IPS DF 19.7 (cell line): ENCODE results near the gene TRAF3IP3.

Experiments
- DNase-seq: peaks from one replicate; pipeline ENCODE4 v3.0.0-alpha.2; 2013; ENCODE audit warnings: low read depth, low spot score

TRAF3IP3 gene, protein sequence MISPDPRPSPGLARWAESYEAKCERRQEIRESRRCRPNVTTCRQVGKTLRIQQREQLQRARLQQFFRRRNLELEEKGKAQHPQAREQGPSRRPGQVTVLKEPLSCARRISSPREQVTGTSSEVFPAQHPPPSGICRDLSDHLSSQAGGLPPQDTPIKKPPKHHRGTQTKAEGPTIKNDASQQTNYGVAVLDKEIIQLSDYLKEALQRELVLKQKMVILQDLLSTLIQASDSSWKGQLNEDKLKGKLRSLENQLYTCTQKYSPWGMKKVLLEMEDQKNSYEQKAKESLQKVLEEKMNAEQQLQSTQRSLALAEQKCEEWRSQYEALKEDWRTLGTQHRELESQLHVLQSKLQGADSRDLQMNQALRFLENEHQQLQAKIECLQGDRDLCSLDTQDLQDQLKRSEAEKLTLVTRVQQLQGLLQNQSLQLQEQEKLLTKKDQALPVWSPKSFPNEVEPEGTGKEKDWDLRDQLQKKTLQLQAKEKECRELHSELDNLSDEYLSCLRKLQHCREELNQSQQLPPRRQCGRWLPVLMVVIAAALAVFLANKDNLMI

GRCh38 chr1:209755926-209756614 lies at the start of gene TRAF3IP3:
TSS of gene TRAF3IP3 (plus strand) at chr1:209756053. CDS start at chr1:209760040, 3,987 bp downstream.
- DNase-seq: no peak

GRCh38 chr1:209706622-209707021 lies 49.2 kb upstream of the TRAF3IP3 start:
- DNase-seq: no peak

DNA sequence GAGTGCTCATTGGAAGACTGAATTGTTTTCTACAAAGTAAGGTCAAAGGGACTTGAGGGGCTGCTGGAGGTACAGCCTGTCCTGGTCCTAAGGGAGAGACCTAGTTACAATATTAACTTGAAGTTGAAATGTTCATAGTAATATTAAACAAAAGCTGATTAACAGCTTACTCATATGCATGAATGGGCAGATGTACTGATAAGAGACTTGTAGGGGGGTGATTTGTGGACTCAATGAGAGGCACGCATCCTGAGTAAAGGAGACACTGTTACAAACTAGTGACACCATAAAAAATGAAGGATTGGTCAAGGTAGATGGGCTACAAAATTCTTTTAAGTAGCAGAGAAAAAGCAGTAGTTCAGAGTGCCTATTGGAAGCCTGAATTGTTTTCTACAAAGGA lies 48.5 kb upstream of the TRAF3IP3 start:
- no peak for DNase-seq

- DNase-seq: no peak
Observed at GRCh38 chr1:209708297-209708696, 47.6 kb upstream of the TRAF3IP3 start.

DNA sequence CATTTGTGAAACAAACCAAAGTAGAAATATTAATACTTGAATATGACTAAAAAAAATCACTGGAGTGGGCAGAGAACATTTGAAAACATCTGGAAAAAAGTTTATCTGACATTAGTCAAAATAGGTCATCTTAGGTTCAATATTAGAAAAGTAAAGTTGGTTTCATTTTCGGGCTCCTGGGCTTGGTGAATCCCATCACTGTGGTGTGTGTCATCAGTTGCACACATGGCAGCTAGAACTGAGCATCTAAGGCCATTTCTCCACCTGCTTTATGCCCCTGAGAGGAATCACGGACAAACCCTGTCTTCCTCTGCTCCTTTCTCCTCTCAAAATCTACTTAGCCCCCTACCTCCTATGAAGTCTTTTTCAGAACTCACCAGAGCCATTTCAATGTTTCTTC lies 45.8 kb upstream of the TRAF3IP3 start:
- no peak for DNase-seq

DNA sequence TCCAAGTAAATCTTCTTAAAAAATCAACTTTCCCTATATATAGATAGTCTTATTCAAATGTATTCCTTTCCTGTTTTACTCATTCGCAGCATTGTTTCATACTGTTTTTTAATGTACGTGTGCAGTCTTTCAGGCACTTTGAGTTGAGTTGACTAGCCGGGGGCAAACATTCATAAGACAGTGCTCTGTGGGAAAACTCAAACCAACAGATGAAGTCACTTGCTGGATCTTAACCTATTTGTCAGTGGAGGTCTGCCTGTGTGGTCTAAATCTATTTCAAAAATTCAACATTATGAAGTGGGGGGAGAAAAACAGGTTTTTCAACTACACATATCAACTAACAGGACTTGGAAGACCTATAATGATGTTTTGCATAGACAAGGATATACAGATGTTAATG lies 45.0 kb upstream of the TRAF3IP3 start:
- no peak for DNase-seq

DNA sequence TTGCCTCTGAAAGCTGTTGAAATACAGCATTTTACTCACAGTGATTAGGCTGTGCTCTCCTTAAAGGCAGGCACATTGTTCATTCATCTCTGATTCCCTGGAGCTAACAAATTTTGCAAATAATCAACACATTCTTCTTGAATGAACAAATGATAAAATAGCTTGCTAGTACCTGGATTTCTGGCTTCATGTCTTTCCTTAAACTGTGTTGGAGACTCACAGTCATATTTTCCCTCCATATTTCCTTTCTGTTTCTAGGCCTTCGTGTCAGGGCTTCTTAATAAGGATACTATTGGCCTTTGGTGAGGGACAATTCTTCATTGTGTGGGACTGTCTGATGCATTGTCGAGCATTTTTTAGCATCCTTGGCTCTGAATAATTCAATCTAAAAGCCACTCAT lies 41.5 kb upstream of the TRAF3IP3 start:
- DNase-seq: no peak

DNA sequence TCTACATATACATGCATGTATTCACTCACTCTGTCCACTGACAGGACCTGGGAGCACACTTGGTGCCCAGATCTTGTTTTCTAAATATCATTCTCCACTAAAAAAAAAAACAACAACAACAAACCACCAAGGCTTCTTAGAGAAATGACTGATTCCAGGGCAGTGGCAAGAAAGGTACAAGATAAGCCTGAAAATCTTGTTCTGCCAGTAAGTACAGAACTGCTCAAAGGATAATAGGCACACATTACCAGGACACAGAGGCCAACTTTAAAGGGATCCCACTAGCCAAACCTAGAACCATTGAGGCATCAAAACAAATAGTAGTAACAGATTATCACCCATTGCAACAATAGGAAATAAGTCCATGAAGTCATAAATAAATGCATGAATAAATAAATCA lies 40.5 kb upstream of the TRAF3IP3 start:
- DNase-seq: no peak

DNA sequence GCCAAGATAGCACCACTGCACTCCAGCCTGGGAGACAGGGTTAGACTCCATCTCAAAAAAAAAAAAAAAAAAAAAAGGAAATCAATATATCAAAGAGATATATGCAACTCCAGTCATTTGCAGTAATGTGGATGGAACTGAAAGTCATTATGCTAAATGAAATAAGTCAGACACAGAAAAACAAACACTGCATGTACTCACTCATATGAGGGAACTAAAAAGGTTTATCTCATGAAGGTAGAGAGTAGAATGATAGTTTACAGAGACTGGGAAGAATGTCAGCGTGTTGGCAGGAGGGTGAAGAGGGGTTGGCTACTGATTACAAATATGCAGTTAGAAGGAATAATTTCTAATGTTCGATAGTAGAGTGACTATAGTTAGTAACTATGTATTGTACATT lies 38.0 kb upstream of the TRAF3IP3 start:
- DNase-seq: no peak

- DNase-seq: no peak
Observed at GRCh38 chr1:209720326-209720725, 35.5 kb upstream of the TRAF3IP3 start.

- DNase-seq: no peak
Observed at GRCh38 chr1:209720826-209721225, 35.0 kb upstream of the TRAF3IP3 start.

GRCh38 chr1:209721323-209721722 lies 34.5 kb upstream of the TRAF3IP3 start:
- no peak for DNase-seq

GRCh38 chr1:209723265-209723664 lies 32.6 kb upstream of the TRAF3IP3 start:
- no peak for DNase-seq

DNA sequence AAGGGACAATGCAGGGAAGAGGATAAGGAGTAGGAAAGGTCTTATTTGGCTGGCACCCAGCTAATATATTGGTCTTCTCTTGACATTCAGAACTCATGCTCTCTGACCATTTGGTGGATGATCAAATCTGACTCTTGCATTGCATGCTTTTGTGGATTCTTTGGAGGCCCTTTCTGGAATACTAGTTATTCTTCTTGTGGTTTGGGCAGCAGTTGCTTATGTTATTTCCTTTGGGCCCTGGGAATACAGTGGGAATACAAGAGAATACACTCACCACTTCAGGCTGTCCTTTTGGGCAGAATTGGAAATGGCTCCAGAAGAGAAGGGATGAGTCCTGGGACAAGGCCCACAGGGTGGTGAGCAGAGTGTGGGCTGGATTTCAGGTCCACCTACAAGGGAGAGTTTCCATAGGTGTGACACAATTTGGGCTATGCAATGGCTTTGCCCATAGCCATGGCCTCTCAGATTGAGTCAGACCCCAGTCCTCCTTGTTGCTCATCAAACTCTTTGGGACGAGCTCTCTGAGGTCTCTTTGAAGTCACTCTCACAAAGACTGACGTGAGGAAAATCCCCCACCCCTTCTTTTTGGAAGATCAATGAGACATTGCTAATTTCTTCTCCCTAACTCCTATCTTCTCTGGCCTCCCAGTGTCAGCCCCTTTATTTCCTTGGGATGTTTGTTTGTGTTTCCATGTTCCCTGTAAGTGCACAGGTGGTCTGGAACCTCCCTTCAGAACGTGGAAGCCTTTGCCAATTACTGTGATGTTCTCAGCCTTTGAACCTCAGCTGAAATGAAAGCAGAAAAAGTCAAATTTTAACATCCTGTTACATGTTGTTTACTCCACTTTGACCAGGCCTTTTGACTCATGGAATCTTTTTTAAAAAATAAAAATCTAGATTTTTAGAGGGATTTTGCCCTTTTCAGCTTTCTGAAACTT lies 31.8 kb upstream of the TRAF3IP3 start:
- no peak for DNase-seq

GRCh38 chr1:209727286-209727685 lies 28.6 kb upstream of the TRAF3IP3 start:
- no peak for DNase-seq

- no peak for DNase-seq
Observed at GRCh38 chr1:209727785-209728184, 28.1 kb upstream of the TRAF3IP3 start.

DNA sequence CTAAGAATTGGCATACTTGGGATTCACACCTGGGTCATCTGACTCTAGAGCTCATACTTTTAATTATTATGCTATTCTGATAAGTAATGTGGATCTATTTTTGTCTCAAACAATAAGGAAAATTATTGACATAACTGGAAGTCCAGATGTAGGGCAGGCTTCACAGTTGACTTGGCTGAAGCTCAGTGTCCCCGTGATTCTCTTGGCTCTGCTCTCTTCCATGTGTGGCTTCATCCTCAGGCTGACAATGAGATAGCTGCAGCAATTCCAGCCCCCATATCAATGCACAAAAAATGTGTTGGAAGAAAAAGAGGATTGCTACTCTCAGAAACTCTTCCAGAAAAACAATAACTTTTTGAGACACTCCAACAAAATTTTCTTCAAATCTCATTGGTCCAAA lies 27.4 kb upstream of the TRAF3IP3 start:
- no peak for DNase-seq

- DNase-seq: no peak
Observed at GRCh38 chr1:209729436-209729835, 26.4 kb upstream of the TRAF3IP3 start.

DNA sequence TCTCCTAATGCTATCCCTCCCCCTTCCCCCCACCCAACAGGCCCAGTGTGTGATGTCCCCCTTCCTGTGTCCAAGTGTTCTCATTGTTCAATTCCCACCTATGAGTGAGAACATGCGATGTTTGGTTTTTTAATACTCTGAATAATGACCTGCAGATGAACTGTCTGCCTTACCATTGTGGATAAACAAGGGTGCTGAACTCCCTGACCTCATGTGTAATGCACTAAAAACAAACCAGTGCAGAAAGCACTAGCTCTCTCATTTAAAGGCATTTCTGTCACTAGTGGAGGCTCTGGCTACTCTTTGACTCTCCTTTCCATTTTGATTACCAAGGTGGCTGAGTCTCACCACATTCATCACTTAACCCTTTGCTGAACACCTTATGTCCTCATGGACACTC lies 23.1 kb upstream of the TRAF3IP3 start:
- no peak for DNase-seq

DNA sequence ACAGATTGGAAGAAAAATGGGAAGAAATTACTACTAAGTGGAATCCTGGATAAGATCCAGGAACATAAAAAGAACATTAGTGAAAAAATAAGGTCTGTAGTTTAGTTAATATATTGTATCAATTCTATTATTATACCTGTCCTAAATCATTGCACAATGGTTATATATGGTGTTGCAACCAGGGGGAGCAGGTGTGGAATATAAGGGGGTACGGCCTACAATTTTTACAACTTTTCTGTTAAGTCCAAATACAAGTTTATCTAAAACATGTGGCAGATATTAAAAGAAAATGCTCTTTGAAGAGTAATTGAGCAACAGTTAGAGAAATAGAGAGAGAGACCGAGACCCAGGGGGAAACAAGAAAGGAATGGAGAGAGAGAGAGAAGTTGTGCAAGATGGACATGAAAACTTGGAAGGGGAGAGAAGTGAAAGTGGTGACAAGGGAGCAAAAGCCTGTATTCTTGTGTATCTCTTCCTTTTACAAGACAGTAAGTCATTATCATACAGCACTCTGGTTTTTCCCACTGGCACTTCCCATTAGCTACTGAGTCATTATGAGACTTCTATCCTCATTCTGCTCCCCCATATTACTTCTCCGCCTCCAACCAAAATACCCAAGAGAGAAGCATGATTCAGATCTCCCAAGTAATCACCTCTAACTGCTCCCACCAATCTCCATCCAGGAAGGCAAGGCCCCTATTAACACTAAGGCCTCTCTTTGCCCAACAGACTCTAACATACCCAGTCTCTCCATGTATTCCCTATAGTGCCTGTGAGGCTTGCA lies 22.3 kb upstream of the TRAF3IP3 start:
- no peak for DNase-seq
